RWPE2 (cell line): ENCODE data around the gene ZNF219.

Source experiments
- ATAC-seq: fragments of 200-7000 bp; cut with Tn5 transposase; 3 replicates; pipeline ENCODE4 v1.9.1; 2021; ENCODE audit warnings: low read depth
- DNase-seq: peaks from one replicate; pipeline ENCODE4 v3.0.0-alpha.2; 2020; ENCODE audit warnings: low spot score
- H3K27ac ChIP-seq: fragments of 450-650 bp; 2 replicates; pipeline ENCODE4 v1.5.1; 2017; ENCODE audit warnings: mild to moderate bottlenecking; ENCODE audit not compliant: poor library complexity, severe bottlenecking
- H3K27me3 ChIP-seq: fragments of 250-450 bp; sonication (Bioruptor Pico); 2 replicates; pipeline ENCODE4 v1.5.1; 2021; ENCODE audit warnings: mild to moderate bottlenecking, moderate library complexity; ENCODE audit not compliant: insufficient read depth, poor library complexity, severe bottlenecking
- H3K36me3 ChIP-seq: fragments of 250-450 bp; sonication (Bioruptor Pico); 2 replicates; pipeline ENCODE4 v1.5.1; 2020; ENCODE audit warnings: low read depth, mild to moderate bottlenecking, moderate library complexity
- H3K4me1 ChIP-seq: fragments of 250-450 bp; sonication (Bioruptor Pico); 2 replicates; pipeline ENCODE4 v1.5.1; 2021; ENCODE audit warnings: mild to moderate bottlenecking, moderate library complexity; ENCODE audit not compliant: insufficient read depth, poor library complexity, severe bottlenecking
- H3K4me3 ChIP-seq: fragments of 250-450 bp; sonication (Bioruptor Pico); 2 replicates; pipeline ENCODE4 v1.5.1; 2021; ENCODE audit warnings: mild to moderate bottlenecking, moderate library complexity; ENCODE audit not compliant: severe bottlenecking
- H3K9me3 ChIP-seq: fragments of 250-450 bp; sonication (Bioruptor Pico); 2 replicates; pipeline ENCODE4 v1.5.1; 2021; ENCODE audit warnings: mild to moderate bottlenecking, moderate library complexity; ENCODE audit not compliant: severe bottlenecking
- CTCF ChIP-seq: fragments of 450-650 bp; IDR thresholded peaks from one replicate; pipeline ENCODE4 v1.5.1; 2017; ENCODE audit warnings: mild to moderate bottlenecking, moderate library complexity; ENCODE audit not compliant: poor library complexity, severe bottlenecking

Gene ZNF219

GRCh38 chr14:21112255-21112654, 13.8 kb upstream of the ZNF219 start:
- no peak for TF ChIP-seq CTCF
- peaks cover 7% of the 10 kb centered on the region for H3K4me1 ChIP-seq
- no peak for ATAC-seq
- no peak overlapping the region for H3K27ac ChIP-seq
- H3K36me3 ChIP-seq, result no peaks in the 10 kb centered on the region
- H3K4me3 ChIP-seq, result no peak overlapping the region
- H3K9me3 ChIP-seq, result no peaks in the 10 kb centered on the region
- no peak for DNase-seq
- no peaks in the 10 kb centered on the region for H3K27me3 ChIP-seq

- no peak for TF ChIP-seq CTCF
- H3K9me3 ChIP-seq, result no peaks in the 10 kb centered on the region
- DNase-seq (no peak), ATAC-seq (no peak)
- no peaks in the 10 kb centered on the region for H3K36me3 ChIP-seq
- no peak overlapping the region for H3K27ac ChIP-seq
- no peaks in the 10 kb centered on the region for H3K27me3 ChIP-seq
- H3K4me1 ChIP-seq, result peaks cover 22% of the 10 kb centered on the region
- no peak overlapping the region for H3K4me3 ChIP-seq
These were observed 11.1 kb upstream of the ZNF219 start for GRCh38 chr14:21109377-21110138.

- Histone ChIP-seq H3K4me3 (no peak overlapping the region), H3K27ac (no peak overlapping the region)
These were observed 10.3 kb upstream of the ZNF219 start for GRCh38 chr14:21108791-21109190.

GRCh38 chr14:21107283-21107800, 8.9 kb upstream of the ZNF219 start:
- Histone ChIP-seq H3K4me3 (no peak overlapping the region), H3K27me3 (no peaks in the 10 kb centered on the region), H3K4me1 (peaks cover 29% of the 10 kb centered on the region), H3K27ac (peak overlapping the region; percentile 82), H3K36me3 (no peaks in the 10 kb centered on the region), H3K9me3 (no peaks in the 10 kb centered on the region)
- no peak for TF ChIP-seq CTCF
- ATAC-seq (no peak; the same call in 2 of the 3 replicates), DNase-seq (no peak)

More at GRCh38 chr14:21108791-21109190, 10.3 kb upstream of the ZNF219 start:
- no peaks in the 10 kb centered on the region for H3K9me3 ChIP-seq
- peaks cover 22% of the 10 kb centered on the region for H3K4me1 ChIP-seq
- no peaks in the 10 kb centered on the region for H3K27me3 ChIP-seq
- DNase-seq (no peak), ATAC-seq (no peak)
- H3K36me3 ChIP-seq, result no peaks in the 10 kb centered on the region
- TF ChIP-seq CTCF, result no peak
